IMR-90 (cell line): ENCODE results near the gene CCNQ. TPM values are rescaled to one million over a fixed set of nuclear protein-coding genes. Genes with fewer than 3 reads are reported as not detected.

Experiments used
- ATAC-seq: fragments of 200-7000 bp; cut with Tn5 transposase; 2 replicates; pipeline ENCODE4 v1.9.1; 2020; ENCODE audit warnings: low read depth, mild to moderate bottlenecking, moderate library complexity
- BruUV-seq: library from RNA; stranded (reverse); fragments of 400-500 nt; replicated peaks from 2 replicates; lab custom pipeline; 2021; lab: Mats Ljungman, UMichigan
- CTCF ChIA-PET: fragments of 300-600 bp; formaldehyde crosslinking; extraction: SDS; loops from one replicate; lab custom pipeline; 2021; ENCODE audit warnings: antibody characterized with exemption; lab: Yijun Ruan, JAX
- POLR2A ChIA-PET: fragments of 300-600 bp; sonication (Branson Sonifier 250); formaldehyde crosslinking; loops from one replicate; lab custom pipeline; 2022; ENCODE audit warnings: antibody characterized with exemption; ENCODE audit not compliant: unreplicated experiment; lab: Charles Lee
- DNase-seq: peaks from one replicate; pipeline ENCODE4 v3.0.0; 2013
- H2AFZ ChIP-seq: replicated peaks from 2 replicates; pipeline ENCODE3; 2013; ENCODE audit warnings: low read length, mild to moderate bottlenecking; ENCODE audit not compliant: poor library complexity
- H2AK5ac ChIP-seq: 2 replicates; pipeline ENCODE4 v1.6.1; 2013; ENCODE audit warnings: low read depth, low read length, inconsistent platforms
- H2AK9ac ChIP-seq: replicated peaks from 2 replicates; pipeline ENCODE3; 2013; ENCODE audit warnings: mild to moderate bottlenecking, low read depth, low read length, moderate library complexity; ENCODE audit not compliant: poor library complexity
- H2BK120ac ChIP-seq: 2 replicates; pipeline ENCODE4 v1.6.1; 2013; ENCODE audit warnings: low read depth, low read length, inconsistent platforms
- H2BK15ac ChIP-seq: 3 replicates; pipeline ENCODE4 v1.6.1; 2013; ENCODE audit warnings: low read depth, low read length, inconsistent platforms
- H2BK20ac ChIP-seq: 2 replicates; pipeline ENCODE4 v1.6.1; 2013; ENCODE audit warnings: low read depth, mild to moderate bottlenecking, inconsistent platforms, low read length, moderate library complexity
- H2BK5ac ChIP-seq: 2 replicates; pipeline ENCODE4 v1.6.1; 2013; ENCODE audit warnings: mild to moderate bottlenecking, low read depth, low read length, inconsistent platforms; ENCODE audit not compliant: poor library complexity, severe bottlenecking
- H3K14ac ChIP-seq: replicated peaks from 2 replicates; pipeline ENCODE4 v1.6.1; 2013; ENCODE audit warnings: low read depth, low read length, inconsistent platforms
- H3K18ac ChIP-seq: 2 replicates; pipeline ENCODE4 v1.6.1; 2013; ENCODE audit warnings: low read depth, low read length, control low read depth
- H3K23ac ChIP-seq: 2 replicates; pipeline ENCODE4 v1.6.1; 2013; ENCODE audit warnings: low read depth, low read length, inconsistent platforms
- H3K27ac ChIP-seq: 2 replicates; pipeline ENCODE4 v1.5.1; 2013; ENCODE audit warnings: mild to moderate bottlenecking, control low read depth, low read length; ENCODE audit not compliant: insufficient read depth
- H3K27me3 ChIP-seq: 2 replicates; pipeline ENCODE4 v1.6.1; 2013; ENCODE audit warnings: low read length; ENCODE audit not compliant: control insufficient read depth, insufficient read depth
- H3K36me3 ChIP-seq: 2 replicates; pipeline ENCODE4 v1.6.1; 2013; ENCODE audit warnings: low read length, mixed read lengths; ENCODE audit not compliant: control insufficient read depth, insufficient read depth
- H3K4ac ChIP-seq: 2 replicates; pipeline ENCODE4 v1.6.1; 2013; ENCODE audit warnings: low read depth, low read length, inconsistent platforms
- H3K4me1 ChIP-seq: 2 replicates; pipeline ENCODE4 v1.6.1; 2013; ENCODE audit warnings: low read length, mixed read lengths; ENCODE audit not compliant: control insufficient read depth, insufficient read depth
- H3K4me2 ChIP-seq: 2 replicates; pipeline ENCODE4 v1.6.1; 2013; ENCODE audit warnings: low read depth, mild to moderate bottlenecking, control low read depth, low read length, moderate library complexity
- H3K4me3 ChIP-seq: 2 replicates; pipeline ENCODE4 v1.5.1; 2013; ENCODE audit warnings: low read depth, mild to moderate bottlenecking, control low read depth, low read length, moderate library complexity; ENCODE audit not compliant: insufficient read depth
- H3K56ac ChIP-seq: 2 replicates; pipeline ENCODE4 v1.6.1; 2013; ENCODE audit warnings: low read length, inconsistent platforms; ENCODE audit not compliant: insufficient read depth; ENCODE audit errors: extremely low read depth
- H3K79me1 ChIP-seq, 2 experiments: 2 replicates each; pipeline ENCODE4 v1.6.1; 2013; ENCODE audit warnings: low read length in 2 of 2, inconsistent platforms in 1 of 2, low read depth in 1 of 2
- H3K9ac ChIP-seq: 2 replicates; pipeline ENCODE4 v1.6.1; 2013; ENCODE audit warnings: low read depth, low read length, control low read depth
- H3K9me1 ChIP-seq: 2 replicates; pipeline ENCODE4 v1.6.1; 2013; ENCODE audit warnings: low read length, inconsistent platforms; ENCODE audit not compliant: insufficient read depth
- H3K9me3 ChIP-seq: 2 replicates; pipeline ENCODE4 v1.6.1; 2013; ENCODE audit warnings: low read length; ENCODE audit not compliant: control insufficient read depth, insufficient read depth
- H4K20me1 ChIP-seq: 2 replicates; pipeline ENCODE4 v1.6.1; 2013; ENCODE audit warnings: low read length, inconsistent platforms; ENCODE audit not compliant: insufficient read depth
- H4K5ac ChIP-seq: 2 replicates; pipeline ENCODE4 v1.6.1; 2013; ENCODE audit warnings: mild to moderate bottlenecking, low read depth, low read length, control low read depth
- H4K8ac ChIP-seq, 2 experiments: 2 replicates each; pipeline ENCODE4 v1.6.1; 2013; ENCODE audit warnings: low read depth in 2 of 2, low read length in 2 of 2, control low read depth in 1 of 2, inconsistent platforms in 1 of 2
- H4K91ac ChIP-seq: 2 replicates; pipeline ENCODE4 v1.6.1; 2013; ENCODE audit warnings: low read depth, low read length, inconsistent platforms; ENCODE audit not compliant: insufficient read depth
- BHLHE40 ChIP-seq: fragments of 150-350 bp; IDR thresholded peaks from 2 replicates; pipeline ENCODE4 v1.6.1; 2016; ENCODE audit warnings: mild to moderate bottlenecking, low read depth, low read length
- CHD1 ChIP-seq: IDR thresholded peaks from 2 replicates; pipeline ENCODE4 v1.6.1; 2012; ENCODE audit warnings: low read depth, low read length, improper control_type of control experiment
- FOS ChIP-seq: fragments of 150-350 bp; IDR thresholded peaks from 2 replicates; pipeline ENCODE4 v1.6.1; 2016; ENCODE audit warnings: low read depth, low read length
- MAFK ChIP-seq: IDR thresholded peaks from 2 replicates; pipeline ENCODE4 v1.6.1; 2012; ENCODE audit warnings: low read depth, low read length, improper control_type of control experiment
- MAZ ChIP-seq: IDR thresholded peaks from 2 replicates; pipeline ENCODE4 v1.6.1; 2012; ENCODE audit warnings: low read depth, mild to moderate bottlenecking, low read length, improper control_type of control experiment, moderate library complexity, borderline replicate concordance
- MXI1 ChIP-seq: IDR thresholded peaks from 2 replicates; pipeline ENCODE4 v1.6.1; 2012; ENCODE audit warnings: low read depth, mild to moderate bottlenecking, low read length, moderate library complexity, borderline replicate concordance
- NFE2L2 ChIP-seq: fragments of 150-350 bp; IDR thresholded peaks from 2 replicates; pipeline ENCODE4 v1.6.1; 2016; ENCODE audit warnings: low read depth, mild to moderate bottlenecking, low read length
- POLR2A ChIP-seq: IDR thresholded peaks from 2 replicates; pipeline ENCODE4 v1.6.1; 2012; ENCODE audit warnings: mild to moderate bottlenecking, low read depth, low read length
- RAD21 ChIP-seq: IDR thresholded peaks from 2 replicates; pipeline ENCODE4 v1.6.1; 2012; ENCODE audit warnings: low read length, improper control_type of control experiment
- RCOR1 ChIP-seq: IDR thresholded peaks from 2 replicates; pipeline ENCODE4 v1.6.1; 2012; ENCODE audit warnings: mild to moderate bottlenecking, low read length, improper control_type of control experiment; ENCODE audit not compliant: insufficient replicate concordance
- RFX5 ChIP-seq: IDR thresholded peaks from 2 replicates; pipeline ENCODE4 v1.8.0; 2012; ENCODE audit warnings: low read depth, mild to moderate bottlenecking, low read length, moderate library complexity
- SMC3 ChIP-seq: fragments of 150-350 bp; IDR thresholded peaks from 2 replicates; pipeline ENCODE4 v1.6.1; 2016; ENCODE audit warnings: low read depth, mild to moderate bottlenecking, antibody characterized with exemption, low read length, moderate library complexity
- WGBS, 2 experiments: methylation state at CpG; one replicate each; pipeline versions ENCODE4 v1.1.5 to v1.1.7; 2013; ENCODE audit warnings: missing lambda C conversion rate in 2 of 2; ENCODE audit not compliant: insufficient read length in 1 of 2; ENCODE audit errors: extremely low coverage in 2 of 2; 5-methylcytosine and 5-hydroxymethylcytosine counted together
- dilution Hi-C: fragments of 300-500 bp; cut with HindIII; formaldehyde crosslinking; loops from one replicate; pipeline ENCODE4 v1.14.3; 2018; ENCODE audit warnings: low sequenced_read_pairs; ENCODE audit not compliant: unreplicated experiment
- in situ Hi-C: fragments of 300-500 bp; cut with MboI; formaldehyde crosslinking; loops from 3 replicates; pipeline ENCODE4 v1.14.3; 2019; ENCODE audit warnings: low sequenced_read_pairs, inconsistent platforms, mixed read lengths
- intact Hi-C: fragments of 100-400 bp; cut with micrococcal nuclease; formaldehyde crosslinking; loops from 2 replicates; pipeline ENCODE4 v1.10.0; 2022
- polyA plus RNA-seq, 3 experiments: library from polyadenylated mRNA; depleted of rRNA; stranded (reverse); fragments of >200 nt; gene quantifications; 2 replicates each; pipeline ENCODE4 v1.2.3, GENCODE V29; 2012; ENCODE audit warnings: low replicate concordance in 1 of 3
- total RNA-seq: library from RNA; depleted of rRNA; stranded (reverse); fragments of >200 nt; gene quantifications from 2 replicates; pipeline ENCODE4 v1.2.3, GENCODE V29; 2012
- TF ChIP-seq, protein P1 (sequence below): fragments of 150-350 bp; IDR thresholded peaks from 2 replicates; pipeline ENCODE4 v1.6.1; 2017; ENCODE audit warnings: mild to moderate bottlenecking, antibody characterized with exemption, low read length, low read depth
- TF ChIP-seq, protein P2 (sequence below): fragments of 150-350 bp; IDR thresholded peaks from 2 replicates; pipeline ENCODE4 v1.6.1; 2016; ENCODE audit warnings: low read depth, mild to moderate bottlenecking, low read length, moderate library complexity, borderline replicate concordance

Gene CCNQ
- total and polyA plus RNA-seq, 2 of the 4 experiments (the other 2 are of a cell fraction): 27.6 to 35.2 TPM

DNA sequence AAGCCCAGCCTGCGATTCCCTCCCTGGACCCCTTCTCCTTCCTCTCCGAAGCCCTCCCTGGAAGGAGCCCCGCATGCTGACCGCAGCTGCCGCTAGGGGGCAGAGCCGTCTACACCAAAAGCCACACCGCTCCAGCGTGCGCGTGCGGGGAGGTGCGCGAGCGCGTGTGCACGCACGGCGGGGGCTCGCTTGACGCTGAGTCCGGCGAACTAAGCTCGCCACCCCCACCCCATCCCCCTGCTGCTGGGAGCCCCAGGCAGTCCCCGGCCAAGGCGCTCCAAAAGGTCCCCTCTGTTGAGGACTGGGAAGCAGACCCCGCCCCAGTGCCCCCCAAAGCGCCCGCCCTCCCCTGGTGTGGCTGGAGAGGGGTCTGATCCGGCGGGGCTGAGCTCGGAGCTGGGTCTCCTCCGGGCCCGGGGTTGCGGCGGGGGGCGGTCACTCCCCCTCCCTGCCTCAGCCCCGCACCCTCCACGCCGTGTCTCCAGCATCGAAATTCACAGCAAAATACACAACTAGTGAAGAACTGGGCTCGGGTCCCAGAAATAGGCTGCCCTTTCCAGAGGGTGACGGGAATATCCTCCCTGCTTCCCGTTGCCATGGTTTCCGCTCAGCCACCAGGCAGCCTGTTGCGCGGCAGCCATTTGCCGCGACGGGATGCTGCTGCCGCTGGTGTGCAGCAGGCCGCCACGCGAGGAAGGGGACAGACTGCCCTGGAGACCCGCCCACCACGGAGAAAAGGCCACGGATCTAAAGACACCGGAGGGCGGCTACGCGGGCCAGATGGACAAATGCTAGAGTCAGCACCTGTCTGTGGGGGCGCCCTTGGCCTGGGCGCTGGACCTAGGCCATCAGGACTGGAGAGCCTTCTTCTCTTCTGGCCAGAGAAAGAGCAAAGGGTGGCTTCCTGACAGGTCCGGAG is 11.2 kb upstream of the CCNQ start (continued):
- TF ChIP-seq RFX5 (no peak), RCOR1 (no peak), POLR2A (no peak)

DNA sequence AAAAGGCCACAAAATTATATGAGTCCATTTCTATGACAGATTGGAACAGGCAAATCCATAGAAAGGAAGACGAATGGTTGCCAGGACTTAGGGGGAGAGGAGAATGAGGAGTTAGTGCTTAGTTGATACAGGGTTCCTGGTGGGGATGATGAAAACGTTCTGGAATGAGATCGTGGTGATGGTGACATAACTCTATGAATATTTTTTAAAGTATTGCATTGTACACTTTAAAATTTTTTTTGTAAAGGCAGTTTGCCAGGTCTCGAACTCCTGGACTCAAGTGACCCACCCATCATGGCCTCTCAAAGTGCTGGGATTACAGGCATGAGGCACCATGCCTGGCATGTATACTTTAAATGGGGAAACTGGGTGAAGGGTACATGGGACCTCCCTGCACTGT is 9.9 kb upstream of the CCNQ start:
- WGBS, 2 experiments: no CpG with 5 or more reads among the region's 4 CpGs
- in situ Hi-C loops: no loop called here
- BruUV-seq: no TSS peak
- TF ChIP-seq SMC3 (no peak), MAFK (no peak), RAD21 (no peak), NFE2L2 (no peak), RCOR1 (no peak), CHD1 (no peak), BHLHE40 (no peak), POLR2A (no peak), MAZ (no peak), FOS (no peak), RFX5 (no peak), MXI1 (no peak)
- TF ChIP-seq, protein P1, sequence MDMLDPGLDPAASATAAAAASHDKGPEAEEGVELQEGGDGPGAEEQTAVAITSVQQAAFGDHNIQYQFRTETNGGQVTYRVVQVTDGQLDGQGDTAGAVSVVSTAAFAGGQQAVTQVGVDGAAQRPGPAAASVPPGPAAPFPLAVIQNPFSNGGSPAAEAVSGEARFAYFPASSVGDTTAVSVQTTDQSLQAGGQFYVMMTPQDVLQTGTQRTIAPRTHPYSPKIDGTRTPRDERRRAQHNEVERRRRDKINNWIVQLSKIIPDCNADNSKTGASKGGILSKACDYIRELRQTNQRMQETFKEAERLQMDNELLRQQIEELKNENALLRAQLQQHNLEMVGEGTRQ: no peak
- TF ChIP-seq, protein P2, sequence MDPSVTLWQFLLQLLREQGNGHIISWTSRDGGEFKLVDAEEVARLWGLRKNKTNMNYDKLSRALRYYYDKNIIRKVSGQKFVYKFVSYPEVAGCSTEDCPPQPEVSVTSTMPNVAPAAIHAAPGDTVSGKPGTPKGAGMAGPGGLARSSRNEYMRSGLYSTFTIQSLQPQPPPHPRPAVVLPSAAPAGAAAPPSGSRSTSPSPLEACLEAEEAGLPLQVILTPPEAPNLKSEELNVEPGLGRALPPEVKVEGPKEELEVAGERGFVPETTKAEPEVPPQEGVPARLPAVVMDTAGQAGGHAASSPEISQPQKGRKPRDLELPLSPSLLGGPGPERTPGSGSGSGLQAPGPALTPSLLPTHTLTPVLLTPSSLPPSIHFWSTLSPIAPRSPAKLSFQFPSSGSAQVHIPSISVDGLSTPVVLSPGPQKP: no peak

More for the DNA sequence above, 9.9 kb upstream of the CCNQ start:
- ChIA-PET POLR2A (no interaction called here), CTCF (interaction anchor here (0.6 to 2.4 kb wide), 3 partner anchors 10 to 58 kb away, joined by 4 to 16 read pairs (median 4); no protein-coding TSS in a partner anchor)
- Histone ChIP-seq H4K5ac (no peak overlapping the region), H3K79me1 (no peaks in the 10 kb centered on the region), H2AK9ac (no peak overlapping the region), H3K14ac (no peak overlapping the region), H3K9me3 (peaks cover 2% of the 10 kb centered on the region), H3K56ac (no peak overlapping the region), H3K27ac (no peak overlapping the region), H4K8ac (no peak overlapping the region), H2AFZ (no peak overlapping the region), H3K36me3 (no peaks in the 10 kb centered on the region), H3K27me3 (peaks cover 10% of the 10 kb centered on the region), H3K4me1 (no peaks in the 10 kb centered on the region), H2BK15ac (no peak overlapping the region), H3K4me3 (no peak overlapping the region), H4K20me1 (no peaks in the 10 kb centered on the region), H3K9me1 (no peaks in the 10 kb centered on the region), H3K18ac (no peak overlapping the region), H2AK5ac (no peak overlapping the region), H4K91ac (no peak overlapping the region), H3K4me2 (no peak overlapping the region), H2BK20ac (no peak overlapping the region), H2BK5ac (no peak overlapping the region), H2BK120ac (no peak overlapping the region), H3K9ac (no peak overlapping the region), H3K4ac (no peak overlapping the region), H3K23ac (no peak overlapping the region)
- DNase-seq: peak; percentile 28
- intact Hi-C loops: loop anchor here (1.0 kb wide), 1 partner anchor 59 kb away; no protein-coding TSS in a partner anchor
- ATAC-seq: no peak
- dilution Hi-C loops: no loop called here
